HepG2 (cell line): ENCODE results near the gene PPP6R2.

Experiments
- HOXA7 ChIP-seq: sonication (generic); formaldehyde crosslinking; IDR thresholded peaks from 2 replicates; pipeline ENCODE4 v1.8.1; 2022; ENCODE audit warnings: mild to moderate bottlenecking, missing genetic modification reagents, moderate library complexity
- PBX3 ChIP-seq: sonication (generic); formaldehyde crosslinking; IDR thresholded peaks from 2 replicates; pipeline ENCODE4 v1.8.1; 2023; ENCODE audit warnings: missing genetic modification reagents, inconsistent platforms, borderline replicate concordance
- PCBP1 ChIP-seq: fragments of 200-400 bp; formaldehyde crosslinking; IDR thresholded peaks from 2 replicates; pipeline ENCODE4 v1.6.1; 2017; ENCODE audit warnings: mild to moderate bottlenecking, low read depth, low read length, borderline replicate concordance
- POLR2A ChIP-seq, 2 experiments: IDR thresholded peaks; 2 replicates each; pipeline ENCODE4 v1.6.1; 2011; ENCODE audit warnings: low read depth in 2 of 2, low read length in 2 of 2, mild to moderate bottlenecking in 1 of 2, moderate library complexity in 1 of 2; ENCODE audit not compliant: insufficient read depth in 1 of 2
- POLR2AphosphoS5 ChIP-seq: IDR thresholded peaks from 2 replicates; pipeline ENCODE4 v1.6.1; 2012; ENCODE audit warnings: low read depth, low read length
- SALL2 ChIP-seq: sonication (generic); formaldehyde crosslinking; IDR thresholded peaks from 2 replicates; pipeline ENCODE4 v1.8.1; 2023; ENCODE audit warnings: mild to moderate bottlenecking, missing genetic modification reagents, inconsistent platforms
- SRSF1 ChIP-seq: fragments of 200-400 bp; formaldehyde crosslinking; optimal IDR thresholded peaks from 2 replicates; pipeline ENCODE3; 2017; ENCODE audit warnings: mild to moderate bottlenecking, low read depth, low read length, moderate library complexity
- THAP9 ChIP-seq: sonication (generic); formaldehyde crosslinking; IDR thresholded peaks from 2 replicates; pipeline ENCODE4; 2020; ENCODE audit warnings: missing genetic modification reagents, mild to moderate bottlenecking, borderline replicate concordance
- ZFX ChIP-seq: sonication (generic); formaldehyde crosslinking; IDR thresholded peaks from 2 replicates; pipeline ENCODE4 v1.4.0; 2020; ENCODE audit warnings: mild to moderate bottlenecking, low read depth, missing genetic modification reagents, moderate library complexity
- TF ChIP-seq, protein P1 (sequence below): sonication (generic); formaldehyde crosslinking; IDR thresholded peaks from 2 replicates; pipeline ENCODE4 v1.5.0; 2020; ENCODE audit warnings: mild to moderate bottlenecking, missing genetic modification reagents, moderate library complexity
- TF ChIP-seq, protein P2 (sequence below): sonication (generic); formaldehyde crosslinking; IDR thresholded peaks from 2 replicates; pipeline ENCODE4 v1.5.1; 2020; ENCODE audit warnings: mild to moderate bottlenecking, missing genetic modification reagents, moderate library complexity

DNA sequence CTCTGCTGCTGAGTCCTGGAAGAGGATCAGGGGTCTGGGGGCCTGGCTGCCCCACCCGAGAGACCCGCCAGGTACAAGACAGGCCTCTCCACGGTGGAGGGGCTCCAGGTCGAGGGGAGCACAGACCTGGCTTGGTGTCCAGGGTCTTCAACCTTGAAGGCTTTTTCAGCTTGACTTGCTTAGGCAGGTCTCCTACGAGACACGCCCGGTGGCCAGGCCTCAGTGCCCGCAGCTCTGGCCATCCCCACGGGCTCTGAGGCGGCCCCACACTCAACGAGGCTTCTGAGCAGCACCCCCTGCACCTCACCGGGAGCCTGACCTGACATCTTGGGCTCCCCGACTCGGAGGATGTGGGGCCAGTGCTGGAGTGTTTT lies 29.1 kb upstream of the PPP6R2 start:
- TF ChIP-seq THAP9 (CRISPR knock-in tag) (no peak), ZFX (CRISPR knock-in tag) (no peak), PCBP1 (no peak), HOXA7 (no peak), PBX3 (CRISPR knock-in tag) (no peak), POLR2AphosphoS5 (no peak), POLR2A (IDR thresholded peaks at IDR 0.05; ENCODE audit: insufficient read depth in 1 of 2, low read depth in 2 of 2, low read length in 2 of 2) (no peak), SRSF1 (no peak), SALL2 (CRISPR knock-in tag) (no peak)
- TF ChIP-seq, protein P1, sequence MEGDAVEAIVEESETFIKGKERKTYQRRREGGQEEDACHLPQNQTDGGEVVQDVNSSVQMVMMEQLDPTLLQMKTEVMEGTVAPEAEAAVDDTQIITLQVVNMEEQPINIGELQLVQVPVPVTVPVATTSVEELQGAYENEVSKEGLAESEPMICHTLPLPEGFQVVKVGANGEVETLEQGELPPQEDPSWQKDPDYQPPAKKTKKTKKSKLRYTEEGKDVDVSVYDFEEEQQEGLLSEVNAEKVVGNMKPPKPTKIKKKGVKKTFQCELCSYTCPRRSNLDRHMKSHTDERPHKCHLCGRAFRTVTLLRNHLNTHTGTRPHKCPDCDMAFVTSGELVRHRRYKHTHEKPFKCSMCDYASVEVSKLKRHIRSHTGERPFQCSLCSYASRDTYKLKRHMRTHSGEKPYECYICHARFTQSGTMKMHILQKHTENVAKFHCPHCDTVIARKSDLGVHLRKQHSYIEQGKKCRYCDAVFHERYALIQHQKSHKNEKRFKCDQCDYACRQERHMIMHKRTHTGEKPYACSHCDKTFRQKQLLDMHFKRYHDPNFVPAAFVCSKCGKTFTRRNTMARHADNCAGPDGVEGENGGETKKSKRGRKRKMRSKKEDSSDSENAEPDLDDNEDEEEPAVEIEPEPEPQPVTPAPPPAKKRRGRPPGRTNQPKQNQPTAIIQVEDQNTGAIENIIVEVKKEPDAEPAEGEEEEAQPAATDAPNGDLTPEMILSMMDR (CRISPR knock-in tag): no peak
- TF ChIP-seq, protein P2, sequence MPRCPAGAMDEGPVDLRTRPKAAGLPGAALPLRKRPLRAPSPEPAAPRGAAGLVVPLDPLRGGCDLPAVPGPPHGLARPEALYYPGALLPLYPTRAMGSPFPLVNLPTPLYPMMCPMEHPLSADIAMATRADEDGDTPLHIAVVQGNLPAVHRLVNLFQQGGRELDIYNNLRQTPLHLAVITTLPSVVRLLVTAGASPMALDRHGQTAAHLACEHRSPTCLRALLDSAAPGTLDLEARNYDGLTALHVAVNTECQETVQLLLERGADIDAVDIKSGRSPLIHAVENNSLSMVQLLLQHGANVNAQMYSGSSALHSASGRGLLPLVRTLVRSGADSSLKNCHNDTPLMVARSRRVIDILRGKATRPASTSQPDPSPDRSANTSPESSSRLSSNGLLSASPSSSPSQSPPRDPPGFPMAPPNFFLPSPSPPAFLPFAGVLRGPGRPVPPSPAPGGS (CRISPR knock-in tag): no peak
